ENCODE results near the gene CRYBA2. TPM values are rescaled to one million over a fixed set of nuclear protein-coding genes. Genes with fewer than 3 reads are reported as not detected.

Gene CRYBA2
- polyA plus RNA-seq (2014; cell fraction: cytosol; rRNA removed), result 7.3 and 18.8 TPM in 2 replicates
- polyA plus RNA-seq (2014; cell fraction: nucleus; rRNA removed), result 9.5 and 10.8 TPM in 2 replicates

- no peak for DNase-seq (ENCODE audit: low spot score)
These were observed at the start of gene CRYBA2 for GRCh38 chr2:218993345-218994315. CRYBA2 (minus strand) TSS chr2:218993422; CDS start chr2:218993176, 246 bp downstream.

- no peak for DNase-seq (ENCODE audit: low spot score)
These were observed 49.5 kb upstream of the CRYBA2 start for GRCh38 chr2:219042750-219043149.

- DNase-seq (ENCODE audit: low spot score), result no peak
These were observed 48.9 kb upstream of the CRYBA2 start for GRCh38 chr2:219042157-219042556.

- DNase-seq (ENCODE audit: low spot score), result peak; percentile 42
These were observed 48.0 kb upstream of the CRYBA2 start, which contains the start of gene CFAP65 for GRCh38 chr2:219041252-219041651. CFAP65 (minus strand) TSS chr2:219041516; CDS start chr2:219039048, 2,468 bp downstream.

GRCh38 chr2:219038600-219038999 is 45.4 kb upstream of the CRYBA2 start:
- no peak for DNase-seq (ENCODE audit: low spot score)

- no peak for DNase-seq (ENCODE audit: low spot score)
These were observed 44.7 kb upstream of the CRYBA2 start for GRCh38 chr2:219037783-219038499.

- no peak for DNase-seq (ENCODE audit: low spot score)
These were observed 42.7 kb upstream of the CRYBA2 start for GRCh38 chr2:219035942-219036341.

GRCh38 chr2:219034823-219035222 is 41.6 kb upstream of the CRYBA2 start:
- no peak for DNase-seq (ENCODE audit: low spot score)

- DNase-seq (ENCODE audit: low spot score), result no peak
These were observed 39.0 kb upstream of the CRYBA2 start for GRCh38 chr2:219032051-219032745.

GRCh38 chr2:219031005-219031738 is 38.0 kb upstream of the CRYBA2 start:
- DNase-seq (ENCODE audit: low spot score), result no peak

- no peak for DNase-seq (ENCODE audit: low spot score)
These were observed 37.1 kb upstream of the CRYBA2 start for GRCh38 chr2:219030177-219030940.

- DNase-seq (ENCODE audit: low spot score), result peak; percentile 85
These were observed 36.6 kb upstream of the CRYBA2 start for GRCh38 chr2:219029829-219030165.

- no peak for DNase-seq (ENCODE audit: low spot score)
These were observed 36.0 kb upstream of the CRYBA2 start for GRCh38 chr2:219028996-219029828.

- no peak for DNase-seq (ENCODE audit: low spot score)
These were observed 34.9 kb upstream of the CRYBA2 start for GRCh38 chr2:219028141-219028540.

- no peak for DNase-seq (ENCODE audit: low spot score)
These were observed 34.4 kb upstream of the CRYBA2 start for GRCh38 chr2:219027511-219028055.

- DNase-seq (ENCODE audit: low spot score), result no peak
These were observed 33.7 kb upstream of the CRYBA2 start for GRCh38 chr2:219026946-219027345.

- DNase-seq (ENCODE audit: low spot score), result no peak
These were observed 32.7 kb upstream of the CRYBA2 start for GRCh38 chr2:219025637-219026585.

GRCh38 chr2:219024059-219024458 is 30.8 kb upstream of the CRYBA2 start:
- DNase-seq (ENCODE audit: low spot score), result no peak

Measured in SK-N-DZ (cell line).